SK-N-SH (cell line): Measurements from ENCODE around the gene PHLDB2.

ENCODE experiments used
- EZH2phosphoT487 ChIP-seq: fragments of 200-600 bp; sonication (generic); IDR thresholded peaks from 2 replicates; pipeline ENCODE4 v1.6.1; 2017; ENCODE audit warnings: low read depth, mixed run types, mild to moderate bottlenecking, antibody characterized with exemption, moderate library complexity, borderline replicate concordance
- FOXJ3 ChIP-seq: sonication (generic); formaldehyde crosslinking; IDR thresholded peaks from 2 replicates; pipeline ENCODE4 v1.5.1; 2020; ENCODE audit warnings: mild to moderate bottlenecking, missing genetic modification reagents
- POLR2AphosphoS5 ChIP-seq: IDR thresholded peaks from 2 replicates; pipeline ENCODE4 v1.6.1; 2012; ENCODE audit warnings: low read depth, low read length
- TF ChIP-seq, protein P1 (sequence below): IDR thresholded peaks from 2 replicates; pipeline ENCODE4 v1.4.0; 2012; ENCODE audit warnings: low read depth, borderline replicate concordance
- TF ChIP-seq, protein P2 (sequence below): fragments of 200-600 bp; sonication (generic); IDR thresholded peaks from 2 replicates; pipeline ENCODE4 v1.6.1; 2017; ENCODE audit warnings: antibody characterized with exemption, mild to moderate bottlenecking, moderate library complexity
- TF ChIP-seq, protein P3 (sequence below): IDR thresholded peaks from 2 replicates; pipeline ENCODE4 v1.4.0; 2012; ENCODE audit warnings: low read depth
- TF ChIP-seq, protein P4 (sequence below): IDR thresholded peaks from 2 replicates; pipeline ENCODE4 v1.6.1; 2012; ENCODE audit warnings: mild to moderate bottlenecking, low read depth, low read length, moderate library complexity

DNA sequence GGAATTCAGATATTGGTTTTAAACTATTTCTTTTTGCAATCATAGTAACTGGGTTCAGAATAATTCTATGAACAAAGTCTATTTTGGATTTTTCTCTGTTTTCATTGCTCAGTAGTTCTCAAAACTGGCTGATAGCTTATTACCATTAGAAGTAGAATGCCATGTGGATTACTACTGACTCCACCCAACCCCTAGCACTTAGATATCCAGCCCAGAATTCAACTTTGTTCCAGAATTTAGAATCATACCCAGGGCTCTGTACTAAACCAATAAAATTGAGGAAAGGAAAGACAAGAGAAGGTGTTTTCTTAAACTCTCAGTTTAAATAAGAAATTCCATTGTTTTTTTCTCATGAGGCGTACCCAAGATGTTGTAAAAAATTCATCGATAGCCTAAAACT is 80.8 kb downstream of the PHLDB2 start:
- TF ChIP-seq POLR2AphosphoS5, result no peak
- TF ChIP-seq EZH2phosphoT487, result no peak
- TF ChIP-seq, protein P1, sequence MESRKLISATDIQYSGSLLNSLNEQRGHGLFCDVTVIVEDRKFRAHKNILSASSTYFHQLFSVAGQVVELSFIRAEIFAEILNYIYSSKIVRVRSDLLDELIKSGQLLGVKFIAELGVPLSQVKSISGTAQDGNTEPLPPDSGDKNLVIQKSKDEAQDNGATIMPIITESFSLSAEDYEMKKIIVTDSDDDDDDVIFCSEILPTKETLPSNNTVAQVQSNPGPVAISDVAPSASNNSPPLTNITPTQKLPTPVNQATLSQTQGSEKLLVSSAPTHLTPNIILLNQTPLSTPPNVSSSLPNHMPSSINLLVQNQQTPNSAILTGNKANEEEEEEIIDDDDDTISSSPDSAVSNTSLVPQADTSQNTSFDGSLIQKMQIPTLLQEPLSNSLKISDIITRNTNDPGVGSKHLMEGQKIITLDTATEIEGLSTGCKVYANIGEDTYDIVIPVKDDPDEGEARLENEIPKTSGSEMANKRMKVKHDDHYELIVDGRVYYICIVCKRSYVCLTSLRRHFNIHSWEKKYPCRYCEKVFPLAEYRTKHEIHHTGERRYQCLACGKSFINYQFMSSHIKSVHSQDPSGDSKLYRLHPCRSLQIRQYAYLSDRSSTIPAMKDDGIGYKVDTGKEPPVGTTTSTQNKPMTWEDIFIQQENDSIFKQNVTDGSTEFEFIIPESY, result no peak
- TF ChIP-seq, protein P2, sequence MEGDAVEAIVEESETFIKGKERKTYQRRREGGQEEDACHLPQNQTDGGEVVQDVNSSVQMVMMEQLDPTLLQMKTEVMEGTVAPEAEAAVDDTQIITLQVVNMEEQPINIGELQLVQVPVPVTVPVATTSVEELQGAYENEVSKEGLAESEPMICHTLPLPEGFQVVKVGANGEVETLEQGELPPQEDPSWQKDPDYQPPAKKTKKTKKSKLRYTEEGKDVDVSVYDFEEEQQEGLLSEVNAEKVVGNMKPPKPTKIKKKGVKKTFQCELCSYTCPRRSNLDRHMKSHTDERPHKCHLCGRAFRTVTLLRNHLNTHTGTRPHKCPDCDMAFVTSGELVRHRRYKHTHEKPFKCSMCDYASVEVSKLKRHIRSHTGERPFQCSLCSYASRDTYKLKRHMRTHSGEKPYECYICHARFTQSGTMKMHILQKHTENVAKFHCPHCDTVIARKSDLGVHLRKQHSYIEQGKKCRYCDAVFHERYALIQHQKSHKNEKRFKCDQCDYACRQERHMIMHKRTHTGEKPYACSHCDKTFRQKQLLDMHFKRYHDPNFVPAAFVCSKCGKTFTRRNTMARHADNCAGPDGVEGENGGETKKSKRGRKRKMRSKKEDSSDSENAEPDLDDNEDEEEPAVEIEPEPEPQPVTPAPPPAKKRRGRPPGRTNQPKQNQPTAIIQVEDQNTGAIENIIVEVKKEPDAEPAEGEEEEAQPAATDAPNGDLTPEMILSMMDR, result no peak
- TF ChIP-seq FOXJ3 (CRISPR knock-in tag), result no peak
- TF ChIP-seq, protein P3, sequence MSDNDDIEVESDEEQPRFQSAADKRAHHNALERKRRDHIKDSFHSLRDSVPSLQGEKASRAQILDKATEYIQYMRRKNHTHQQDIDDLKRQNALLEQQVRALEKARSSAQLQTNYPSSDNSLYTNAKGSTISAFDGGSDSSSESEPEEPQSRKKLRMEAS, result no peak
- TF ChIP-seq, protein P4, sequence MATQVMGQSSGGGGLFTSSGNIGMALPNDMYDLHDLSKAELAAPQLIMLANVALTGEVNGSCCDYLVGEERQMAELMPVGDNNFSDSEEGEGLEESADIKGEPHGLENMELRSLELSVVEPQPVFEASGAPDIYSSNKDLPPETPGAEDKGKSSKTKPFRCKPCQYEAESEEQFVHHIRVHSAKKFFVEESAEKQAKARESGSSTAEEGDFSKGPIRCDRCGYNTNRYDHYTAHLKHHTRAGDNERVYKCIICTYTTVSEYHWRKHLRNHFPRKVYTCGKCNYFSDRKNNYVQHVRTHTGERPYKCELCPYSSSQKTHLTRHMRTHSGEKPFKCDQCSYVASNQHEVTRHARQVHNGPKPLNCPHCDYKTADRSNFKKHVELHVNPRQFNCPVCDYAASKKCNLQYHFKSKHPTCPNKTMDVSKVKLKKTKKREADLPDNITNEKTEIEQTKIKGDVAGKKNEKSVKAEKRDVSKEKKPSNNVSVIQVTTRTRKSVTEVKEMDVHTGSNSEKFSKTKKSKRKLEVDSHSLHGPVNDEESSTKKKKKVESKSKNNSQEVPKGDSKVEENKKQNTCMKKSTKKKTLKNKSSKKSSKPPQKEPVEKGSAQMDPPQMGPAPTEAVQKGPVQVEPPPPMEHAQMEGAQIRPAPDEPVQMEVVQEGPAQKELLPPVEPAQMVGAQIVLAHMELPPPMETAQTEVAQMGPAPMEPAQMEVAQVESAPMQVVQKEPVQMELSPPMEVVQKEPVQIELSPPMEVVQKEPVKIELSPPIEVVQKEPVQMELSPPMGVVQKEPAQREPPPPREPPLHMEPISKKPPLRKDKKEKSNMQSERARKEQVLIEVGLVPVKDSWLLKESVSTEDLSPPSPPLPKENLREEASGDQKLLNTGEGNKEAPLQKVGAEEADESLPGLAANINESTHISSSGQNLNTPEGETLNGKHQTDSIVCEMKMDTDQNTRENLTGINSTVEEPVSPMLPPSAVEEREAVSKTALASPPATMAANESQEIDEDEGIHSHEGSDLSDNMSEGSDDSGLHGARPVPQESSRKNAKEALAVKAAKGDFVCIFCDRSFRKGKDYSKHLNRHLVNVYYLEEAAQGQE, result no peak
